ENCODE results near the gene PLXNA4. TPM values are rescaled to one million over a fixed set of nuclear protein-coding genes. Genes with fewer than 3 reads are reported as not detected.

The PLXNA4 gene
- total and polyA plus RNA-seq, 10 donors, result 0.15 to 14.7 (median 8.7) TPM

DNA sequence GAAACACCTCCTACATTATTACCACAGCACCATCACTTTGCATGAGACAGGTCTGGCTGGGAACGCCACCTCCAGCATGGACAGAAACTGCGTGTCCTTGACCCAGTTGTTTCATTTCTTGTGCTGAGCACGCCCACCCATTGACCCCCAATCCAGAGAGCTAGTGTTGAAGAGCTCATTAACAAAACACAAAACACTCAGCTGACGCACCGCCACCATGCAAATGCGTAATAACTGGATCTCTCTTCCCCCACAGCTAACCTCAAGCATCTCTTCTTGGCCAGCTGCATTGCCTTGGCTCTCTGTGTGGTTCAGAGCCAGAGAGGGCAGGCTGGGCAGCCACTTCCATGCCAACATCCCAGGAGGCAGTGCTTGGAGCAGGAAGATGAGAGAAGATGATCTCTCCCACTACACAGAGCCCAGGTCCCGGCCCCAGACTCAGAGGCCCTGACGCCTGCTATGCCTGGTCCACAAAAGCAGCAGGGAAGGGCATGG is 173.5 kb downstream of the PLXNA4 start:
- H3K36me3 ChIP-seq, result no peaks in the 10 kb centered on the region
- peaks cover 0 to 23% (median 4%) of the 10 kb centered on the region in 6 donors for H3K4me1 ChIP-seq
- peak overlapping the region in 4 of 8 donors; percentile 13 to 50 (median 24) for H3K27ac ChIP-seq
- no peaks in the 10 kb centered on the region for H3K9me3 ChIP-seq
- no peak overlapping the region for H3K4me3 ChIP-seq
- peak; percentile 63 for DNase-seq
- WGBS, 5 donors, result 64 to 80% (median 74%) methylated on average over 6 to 8 of the region's 8 CpGs
- H3K27me3 ChIP-seq (replicated peaks in 1 of 7), result peaks cover 0 to 5% (median 0%) of the 10 kb centered on the region in 7 donors
- TF ChIP-seq, protein P1, sequence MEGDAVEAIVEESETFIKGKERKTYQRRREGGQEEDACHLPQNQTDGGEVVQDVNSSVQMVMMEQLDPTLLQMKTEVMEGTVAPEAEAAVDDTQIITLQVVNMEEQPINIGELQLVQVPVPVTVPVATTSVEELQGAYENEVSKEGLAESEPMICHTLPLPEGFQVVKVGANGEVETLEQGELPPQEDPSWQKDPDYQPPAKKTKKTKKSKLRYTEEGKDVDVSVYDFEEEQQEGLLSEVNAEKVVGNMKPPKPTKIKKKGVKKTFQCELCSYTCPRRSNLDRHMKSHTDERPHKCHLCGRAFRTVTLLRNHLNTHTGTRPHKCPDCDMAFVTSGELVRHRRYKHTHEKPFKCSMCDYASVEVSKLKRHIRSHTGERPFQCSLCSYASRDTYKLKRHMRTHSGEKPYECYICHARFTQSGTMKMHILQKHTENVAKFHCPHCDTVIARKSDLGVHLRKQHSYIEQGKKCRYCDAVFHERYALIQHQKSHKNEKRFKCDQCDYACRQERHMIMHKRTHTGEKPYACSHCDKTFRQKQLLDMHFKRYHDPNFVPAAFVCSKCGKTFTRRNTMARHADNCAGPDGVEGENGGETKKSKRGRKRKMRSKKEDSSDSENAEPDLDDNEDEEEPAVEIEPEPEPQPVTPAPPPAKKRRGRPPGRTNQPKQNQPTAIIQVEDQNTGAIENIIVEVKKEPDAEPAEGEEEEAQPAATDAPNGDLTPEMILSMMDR (IDR thresholded peaks at IDR 0.05 in 8 of 11, conservative IDR thresholded peaks at IDR 0.05 in 3 of 11), result no peak
- peak in 2 of 3 donors; percentile 40 to 59 for TF ChIP-seq POLR2AphosphoS5 (IDR thresholded peaks at IDR 0.05)
- intact Hi-C loops (cut with DNase I; ENCODE audit: low total_unique reads), result no loop called here

DNA sequence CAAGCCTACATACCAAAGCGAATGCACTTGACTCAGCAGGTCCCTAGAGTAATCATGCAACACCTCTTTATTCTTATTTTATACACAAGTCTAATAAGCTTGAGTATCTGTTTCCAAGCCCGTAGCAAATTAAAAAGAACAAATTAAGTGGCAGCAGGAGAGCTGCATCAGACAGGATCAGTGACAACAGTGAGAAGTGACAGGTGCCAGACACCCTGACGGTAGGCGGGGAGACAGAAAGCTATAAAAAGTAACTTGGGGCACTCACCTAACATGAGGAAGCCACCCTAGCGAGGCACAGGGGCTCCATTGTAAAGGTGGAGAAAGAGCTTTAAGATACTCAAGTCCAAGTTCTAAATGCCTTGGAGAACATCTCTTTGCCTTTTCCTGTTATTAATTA is 174.2 kb downstream of the PLXNA4 start:
- no peak for DNase-seq
- intact Hi-C loops (cut with DNase I; ENCODE audit: low total_unique reads), result no loop called here
- WGBS, 5 donors, result 83 to 91% (median 86%) methylated on average over 5 of the region's 5 CpGs
- H3K36me3 ChIP-seq, result no peaks in the 10 kb centered on the region
- H3K9me3 ChIP-seq, result no peaks in the 10 kb centered on the region
- H3K4me1 ChIP-seq, result peaks cover 0 to 18% (median 4%) of the 10 kb centered on the region in 6 donors
- peak overlapping the region in 1 of 8 donors; percentile 33 for H3K27ac ChIP-seq
- no peak overlapping the region for H3K4me3 ChIP-seq
- H3K27me3 ChIP-seq (replicated peaks in 1 of 7), result peaks cover 0 to 5% (median 0%) of the 10 kb centered on the region in 7 donors
- TF ChIP-seq POLR2A (IDR thresholded peaks at IDR 0.05) (no peak), POLR2AphosphoS5 (IDR thresholded peaks at IDR 0.05) (no peak)
- TF ChIP-seq, protein P1 (IDR thresholded peaks at IDR 0.05 in 8 of 11, conservative IDR thresholded peaks at IDR 0.05 in 3 of 11), result no peak

DNA sequence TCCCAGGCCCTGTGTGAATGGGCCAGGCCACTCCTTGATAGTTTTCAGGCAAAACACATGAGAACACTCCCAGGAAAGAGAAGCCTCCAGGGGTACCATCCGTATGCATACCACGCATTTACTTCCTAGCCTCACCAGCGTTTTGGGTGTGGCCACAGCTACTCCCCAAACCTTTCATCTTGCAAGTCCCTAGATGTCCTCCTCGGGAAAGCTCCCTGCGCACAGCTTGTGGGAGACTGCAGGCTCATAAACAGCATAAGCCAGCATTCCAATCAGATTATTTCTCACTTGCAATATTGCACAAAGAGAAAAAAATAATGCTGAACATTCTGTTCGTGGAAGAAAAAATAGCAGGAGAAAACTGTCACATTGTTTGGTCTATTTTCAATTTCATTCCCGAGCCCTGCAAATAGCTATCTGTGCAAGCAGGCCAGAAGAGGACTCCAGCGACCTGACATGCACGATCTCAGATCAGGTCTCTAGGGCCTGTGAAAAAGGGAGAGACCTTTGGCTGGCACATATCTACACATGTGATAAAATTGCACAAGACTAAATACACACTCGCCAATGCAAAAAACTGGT is 175.6 kb downstream of the PLXNA4 start:
- WGBS, 5 donors, result 78 to 89% (median 81%) methylated on average over 10 of the region's 10 CpGs
- Histone ChIP-seq H3K27me3 (replicated peaks in 1 of 7) (peaks cover 0 to 5% (median 0%) of the 10 kb centered on the region in 7 donors), H3K36me3 (no peaks in the 10 kb centered on the region), H3K4me1 (peaks cover 0 to 18% (median 4%) of the 10 kb centered on the region in 6 donors), H3K4me3 (no peak overlapping the region), H3K9me3 (no peaks in the 10 kb centered on the region), H3K27ac (peak overlapping the region in 3 of 8 donors; percentile 9 to 18 (median 10))
- TF ChIP-seq POLR2AphosphoS5 (IDR thresholded peaks at IDR 0.05), result no peak
- no peak for TF ChIP-seq POLR2A (IDR thresholded peaks at IDR 0.05)
- TF ChIP-seq, protein P1 (IDR thresholded peaks at IDR 0.05 in 8 of 11, conservative IDR thresholded peaks at IDR 0.05 in 3 of 11), result no peak
- peak; percentile 36 for DNase-seq
- intact Hi-C loops (cut with DNase I; ENCODE audit: low total_unique reads), result no loop called here

DNA sequence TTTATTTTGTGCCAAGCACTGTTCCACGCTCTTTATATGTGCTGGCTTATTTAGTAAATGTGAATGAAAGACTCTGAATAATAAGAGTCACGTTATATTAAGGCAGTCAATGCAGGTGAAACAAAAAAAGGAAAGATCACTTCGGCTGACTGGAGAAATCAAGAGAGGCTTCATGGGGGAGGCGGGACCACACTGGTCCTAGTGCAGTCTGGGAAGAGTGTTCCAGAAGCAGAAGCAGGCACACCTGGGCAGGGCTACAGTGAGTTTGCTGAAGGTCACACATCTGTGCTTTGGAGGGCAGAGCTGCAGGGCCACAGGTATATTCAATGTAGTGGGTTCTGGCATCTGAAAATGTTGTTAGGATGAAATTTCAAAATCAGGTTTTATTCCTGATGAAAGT is 176.9 kb downstream of the PLXNA4 start:
- H3K9me3 ChIP-seq, result no peaks in the 10 kb centered on the region
- WGBS, 5 donors, result 82 to 95% (median 88%) methylated on average over 4 of the region's 4 CpGs
- peaks cover 0 to 5% (median 0%) of the 10 kb centered on the region in 7 donors for H3K27me3 ChIP-seq (replicated peaks in 1 of 7)
- peak; percentile 24 for DNase-seq
- TF ChIP-seq, protein P1 (IDR thresholded peaks at IDR 0.05 in 8 of 11, conservative IDR thresholded peaks at IDR 0.05 in 3 of 11), result no peak
- TF ChIP-seq POLR2AphosphoS5 (IDR thresholded peaks at IDR 0.05) (no peak), POLR2A (IDR thresholded peaks at IDR 0.05) (no peak)
- no peaks in the 10 kb centered on the region for H3K36me3 ChIP-seq
- no peak overlapping the region for H3K27ac ChIP-seq
- no peak overlapping the region for H3K4me3 ChIP-seq
- H3K4me1 ChIP-seq, result peaks cover 0 to 21% (median 10%) of the 10 kb centered on the region in 6 donors
- intact Hi-C loops (cut with DNase I; ENCODE audit: low total_unique reads), result no loop called here
